GM12801 (cell line): ENCODE results near the gene KCNT1.

ENCODE experiments used
- CTCF ChIP-seq: IDR thresholded peaks from one replicate; pipeline ENCODE4 v1.5.1; 2011; ENCODE audit warnings: control low read depth; ENCODE audit not compliant: insufficient read length; ENCODE audit errors: extremely low read depth

The KCNT1 gene

GRCh38 chr9:135804581-135805421 lies 102.8 kb downstream of the KCNT1 start:
- no peak for TF ChIP-seq CTCF

GRCh38 chr9:135805422-135806022 lies 103.5 kb downstream of the KCNT1 start:
- no peak for TF ChIP-seq CTCF

- no peak for TF ChIP-seq CTCF
Observed at GRCh38 chr9:135809166-135809565, 107.2 kb downstream of the KCNT1 start.

- TF ChIP-seq CTCF, result no peak
Observed at GRCh38 chr9:135810806-135811575, 109.0 kb downstream of the KCNT1 start.

- no peak for TF ChIP-seq CTCF
Observed at GRCh38 chr9:135811801-135812200, 109.8 kb downstream of the KCNT1 start.

- TF ChIP-seq CTCF, result no peak
Observed at GRCh38 chr9:135812961-135813360, 111.0 kb downstream of the KCNT1 start.

- no peak for TF ChIP-seq CTCF
Observed at GRCh38 chr9:135813671-135814290, 111.8 kb downstream of the KCNT1 start.
